ENCODE measurements around the gene FBP1. TPM values are rescaled to one million over a fixed set of nuclear protein-coding genes. Genes with fewer than 3 reads are reported as not detected.

Gene FBP1
- total RNA-seq (1 to 10 TPM; 5.2 to 6.8 TPM), polyA plus RNA-seq (10 to 100 TPM in 2 of 3 donors, 1 to 10 TPM in 1; 5.5 to 22.1 (median 15.6) TPM), total RNA-seq (0.42 to 6.7 (median 2.1) reads per million in 6 experiments)

GRCh38 chr9:94639061-94639998 is at the start of gene FBP1:
Gene FBP1, minus strand, starts transcription at chr9:94639518. Its CDS starts 208 bp downstream, at chr9:94639310.
- Mint-ChIP-seq H3K9me3 (no peaks in the 10 kb centered on the region), H3K36me3 (no peaks in the 10 kb centered on the region), H3K27me3 (no peaks in the 10 kb centered on the region), H3K27ac (peak within 1 kb of the TSS; percentile 79 to 94 (median 90)), H3K4me3 (peak within 1 kb of the TSS; percentile 85 to 97 (median 94)), H3K4me1 (peaks cover 9 to 24% (median 21%) of the 10 kb centered on the region in 4 donors)
- ATAC-seq (peak; percentile 77 to 78), DNase-seq (peak; percentile 16 to 72 (median 44))
- POLR2A ChIA-PET: interaction anchor here (0.6 to 1.2 kb wide), 7 partner anchors 16 to 1529 kb away, joined by 3 to 5 read pairs (median 3); no protein-coding TSS in a partner anchor

GRCh38 chr9:94687451-94687850 is 48.1 kb upstream of the FBP1 start:
- no peaks in the 10 kb centered on the region for H3K4me1 Mint-ChIP-seq
- DNase-seq (no peak), ATAC-seq (no peak)
- H3K4me3 Mint-ChIP-seq: no peak overlapping the region
- no peaks in the 10 kb centered on the region for H3K9me3 Mint-ChIP-seq
- peaks cover 0 to 10% (median 6%) of the 10 kb centered on the region in 5 donors for H3K27me3 Mint-ChIP-seq
- no peaks in the 10 kb centered on the region for H3K36me3 Mint-ChIP-seq
- POLR2A ChIA-PET: no interaction called here
- H3K27ac Mint-ChIP-seq: no peak overlapping the region

- ATAC-seq (no peak), DNase-seq (no peak)
- POLR2A ChIA-PET: no interaction called here
- Mint-ChIP-seq H3K4me3 (no peak overlapping the region), H3K36me3 (no peaks in the 10 kb centered on the region), H3K9me3 (no peaks in the 10 kb centered on the region), H3K27me3 (peaks cover 0 to 6% (median 2%) of the 10 kb centered on the region in 5 donors), H3K4me1 (no peaks in the 10 kb centered on the region), H3K27ac (no peak overlapping the region)
These were observed 46.0 kb upstream of the FBP1 start for GRCh38 chr9:94685359-94685758.

DNA sequence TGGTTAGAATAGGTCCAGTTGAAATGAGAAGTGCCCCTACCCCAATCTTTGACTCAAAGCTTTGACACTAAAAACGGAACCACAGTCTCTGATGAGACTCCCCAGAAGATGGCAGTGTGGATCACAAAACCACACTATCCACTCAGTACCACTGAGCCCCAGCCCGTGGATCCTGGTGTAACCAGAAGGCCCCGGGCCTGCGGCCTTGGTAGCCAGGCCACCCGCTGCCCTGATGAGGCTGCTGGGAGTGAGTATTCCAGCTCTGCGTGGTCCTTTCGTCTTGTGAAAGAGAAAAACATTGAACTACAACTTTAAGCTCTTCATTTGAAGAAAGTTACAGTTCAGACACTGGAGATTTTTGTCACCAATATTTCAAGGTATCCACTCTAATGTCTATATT is 42.2 kb upstream of the FBP1 start:
- no peak overlapping the region for H3K27ac Mint-ChIP-seq
- ATAC-seq (peak; percentile 87 to 89), DNase-seq (peak; percentile 19 to 75 (median 54))
- H3K4me1 Mint-ChIP-seq: no peaks in the 10 kb centered on the region
- POLR2A ChIA-PET: interaction anchor here (0.6 to 0.7 kb wide), 2 partner anchors 69 to 1537 kb away, joined by 3 read pairs; no protein-coding TSS in a partner anchor
- H3K27me3 Mint-ChIP-seq: peaks cover 2 to 16% (median 9%) of the 10 kb centered on the region in 5 donors
- H3K4me3 Mint-ChIP-seq: no peak overlapping the region
- H3K36me3 Mint-ChIP-seq: no peaks in the 10 kb centered on the region
- no peaks in the 10 kb centered on the region for H3K9me3 Mint-ChIP-seq

DNA sequence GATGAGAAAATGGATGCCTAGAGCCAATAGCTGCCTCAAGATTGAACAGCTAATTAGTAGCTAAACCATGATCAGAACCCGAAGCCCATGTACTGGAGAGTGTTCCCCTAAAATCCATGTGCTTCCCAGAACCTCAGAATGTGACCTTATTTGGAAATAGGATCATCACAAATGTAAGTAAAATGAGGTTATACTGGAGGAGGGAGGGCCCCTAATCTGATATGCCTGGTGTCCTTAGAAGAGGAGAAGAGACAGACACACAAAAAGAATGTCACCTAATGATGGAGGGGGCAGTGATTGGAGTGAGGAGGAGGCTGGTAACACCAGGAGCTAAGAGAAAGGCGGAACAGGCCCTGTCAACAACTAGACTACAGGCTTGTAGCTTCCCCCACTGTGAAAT is 41.3 kb upstream of the FBP1 start:
- Mint-ChIP-seq H3K36me3 (no peaks in the 10 kb centered on the region), H3K4me3 (no peak overlapping the region), H3K27ac (no peak overlapping the region), H3K9me3 (no peaks in the 10 kb centered on the region), H3K27me3 (peaks cover 2 to 16% (median 6%) of the 10 kb centered on the region in 5 donors), H3K4me1 (no peaks in the 10 kb centered on the region)
- ATAC-seq (no peak), DNase-seq (no peak)
- POLR2A ChIA-PET: interaction anchor here (0.9 kb wide), 1 partner anchor 12 kb away, joined by 4 read pairs; no protein-coding TSS in a partner anchor

GRCh38 chr9:94680020-94680419 is 40.7 kb upstream of the FBP1 start:
- Mint-ChIP-seq H3K36me3 (no peaks in the 10 kb centered on the region), H3K4me3 (no peak overlapping the region), H3K4me1 (no peaks in the 10 kb centered on the region), H3K27ac (no peak overlapping the region), H3K9me3 (no peaks in the 10 kb centered on the region), H3K27me3 (peaks cover 2 to 16% (median 6%) of the 10 kb centered on the region in 5 donors)
- DNase-seq: no peak
- POLR2A ChIA-PET: interaction anchor here (0.9 kb wide), 1 partner anchor 11 kb away, joined by 4 read pairs; no protein-coding TSS in a partner anchor
- ATAC-seq: no peak

DNA sequence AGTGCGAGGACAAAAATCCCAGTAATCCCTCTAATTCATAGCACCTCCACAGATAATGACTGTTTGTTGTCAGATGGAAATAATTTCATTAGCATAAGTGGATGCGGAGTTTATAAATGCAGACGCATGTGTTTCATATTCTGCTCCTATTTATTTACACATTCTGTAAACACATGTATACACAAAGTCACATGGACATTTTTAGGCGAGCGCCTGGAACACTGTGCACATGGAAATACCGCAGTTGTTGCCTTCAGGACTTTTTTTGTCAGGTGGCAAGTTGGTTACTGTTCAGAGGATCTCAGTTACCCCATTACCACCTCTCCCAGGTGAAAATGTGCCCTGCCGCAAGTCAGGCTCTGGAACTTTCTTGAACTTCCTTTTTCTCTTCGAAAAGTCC is 40.3 kb upstream of the FBP1 start:
- H3K36me3 Mint-ChIP-seq: no peaks in the 10 kb centered on the region
- no peaks in the 10 kb centered on the region for H3K4me1 Mint-ChIP-seq
- ATAC-seq (no peak), DNase-seq (no peak)
- no peak overlapping the region for H3K27ac Mint-ChIP-seq
- POLR2A ChIA-PET: no interaction called here
- peaks cover 2 to 16% (median 6%) of the 10 kb centered on the region in 5 donors for H3K27me3 Mint-ChIP-seq
- H3K4me3 Mint-ChIP-seq: no peak overlapping the region
- no peaks in the 10 kb centered on the region for H3K9me3 Mint-ChIP-seq

DNA sequence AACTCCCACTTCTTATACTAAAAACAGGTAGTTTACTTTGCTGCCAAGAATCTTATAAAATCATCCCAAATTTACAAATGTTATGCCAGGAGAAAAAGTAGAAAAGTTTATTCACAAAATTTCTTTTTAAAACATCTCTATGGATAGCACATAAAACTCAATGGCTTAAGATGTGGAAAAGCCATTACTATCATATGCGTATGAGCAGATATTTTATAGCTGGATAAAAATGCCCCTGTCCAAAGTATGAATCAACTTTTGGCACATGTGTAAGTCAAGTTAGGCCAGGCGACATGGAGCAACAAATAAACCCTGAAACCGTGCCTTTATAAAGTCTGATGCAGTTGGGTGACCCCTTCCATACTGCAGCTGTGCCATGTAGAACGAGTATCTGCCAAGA is 38.6 kb upstream of the FBP1 start:
- no peak for DNase-seq
- Mint-ChIP-seq H3K27ac (no peak overlapping the region), H3K36me3 (no peaks in the 10 kb centered on the region), H3K4me1 (no peaks in the 10 kb centered on the region), H3K4me3 (no peak overlapping the region), H3K27me3 (peaks cover 2 to 16% (median 6%) of the 10 kb centered on the region in 5 donors), H3K9me3 (no peaks in the 10 kb centered on the region)
- POLR2A ChIA-PET: no interaction called here
- ATAC-seq: no peak

DNA sequence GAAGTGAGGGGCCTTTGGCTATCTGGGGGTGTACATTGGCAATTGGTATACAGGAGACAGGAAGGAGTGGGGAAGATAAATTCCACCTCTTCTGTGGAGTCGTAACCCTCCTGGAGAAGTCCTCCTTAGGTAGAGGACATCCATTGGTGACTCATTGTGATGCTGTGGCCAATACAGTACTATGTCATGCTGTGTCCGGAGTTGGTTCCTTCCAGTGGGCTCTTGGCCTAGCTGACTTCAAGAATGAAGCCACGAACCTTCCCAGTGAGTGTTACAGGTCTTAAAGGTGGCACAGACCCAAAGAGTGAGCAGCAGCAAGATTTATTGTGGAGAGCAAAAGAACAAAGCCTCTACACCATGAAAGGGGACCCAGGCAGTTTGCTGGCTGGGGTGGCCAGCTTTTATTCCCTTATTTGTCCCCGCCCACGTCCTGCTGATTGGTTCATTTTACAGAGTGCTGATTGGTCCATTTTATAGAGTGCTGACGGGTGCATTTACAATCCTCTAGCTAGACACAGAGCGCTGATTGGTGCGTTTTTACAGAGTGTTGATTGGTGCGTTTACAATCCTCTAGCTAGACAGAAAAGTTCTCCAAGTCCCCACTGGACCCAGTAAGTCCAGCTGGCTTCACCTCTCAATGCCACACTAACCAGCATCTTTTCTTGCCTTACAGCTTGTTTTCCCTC is 37.3 kb upstream of the FBP1 start:
- no peak overlapping the region for H3K27ac Mint-ChIP-seq
- ATAC-seq: no peak
- POLR2A ChIA-PET: no interaction called here
- no peaks in the 10 kb centered on the region for H3K36me3 Mint-ChIP-seq
- H3K9me3 Mint-ChIP-seq: no peaks in the 10 kb centered on the region
- no peak overlapping the region for H3K4me3 Mint-ChIP-seq
- H3K4me1 Mint-ChIP-seq: no peaks in the 10 kb centered on the region
- peaks cover 2 to 13% (median 6%) of the 10 kb centered on the region in 5 donors for H3K27me3 Mint-ChIP-seq
- no peak for DNase-seq

DNA sequence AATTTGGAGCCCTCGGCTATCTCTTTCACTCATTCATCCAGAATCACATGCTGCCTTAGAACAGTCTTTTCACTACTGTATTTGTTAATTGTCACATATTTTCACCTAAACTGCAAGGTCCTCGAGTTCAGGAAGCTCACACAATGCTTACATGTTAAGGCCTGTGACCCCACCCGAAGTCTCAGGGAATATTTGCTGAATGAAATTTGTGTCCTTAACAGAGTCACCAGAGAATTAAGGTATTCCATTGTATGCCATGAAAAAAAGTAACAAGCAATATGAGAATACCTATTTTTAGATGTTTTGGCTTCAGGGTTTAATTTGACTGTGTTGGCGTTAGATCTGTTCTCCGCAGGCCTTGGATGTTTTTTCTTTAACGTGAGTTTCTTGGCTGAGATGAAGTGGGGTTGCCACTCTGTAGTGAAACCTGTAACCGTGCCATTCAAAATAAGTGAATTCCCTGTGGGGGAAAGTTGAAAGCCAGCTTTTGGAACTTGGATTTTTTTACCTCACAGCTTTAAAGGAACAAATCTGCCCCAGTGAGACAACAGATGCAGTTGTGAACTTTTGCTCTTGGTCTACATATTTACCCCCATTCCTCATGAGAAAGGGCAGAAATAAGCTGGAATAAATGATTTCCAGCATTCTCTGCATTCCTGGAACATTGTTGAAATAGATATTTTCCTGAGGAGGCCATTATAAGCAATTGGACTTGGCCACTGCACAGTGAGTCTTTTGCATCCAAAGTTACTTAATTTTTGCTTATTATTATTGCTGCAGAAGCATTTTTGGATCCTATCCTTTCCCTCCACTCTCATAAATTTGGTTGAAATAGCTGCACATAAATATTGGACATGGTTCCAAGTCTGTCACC is 35.9 kb upstream of the FBP1 start:
- POLR2A ChIA-PET: no interaction called here
- Mint-ChIP-seq H3K9me3 (no peaks in the 10 kb centered on the region), H3K4me3 (no peak overlapping the region), H3K4me1 (no peaks in the 10 kb centered on the region), H3K27ac (no peak overlapping the region), H3K36me3 (no peaks in the 10 kb centered on the region), H3K27me3 (peaks cover 2 to 12% (median 6%) of the 10 kb centered on the region in 5 donors)
- DNase-seq (no peak), ATAC-seq (no peak)

DNA sequence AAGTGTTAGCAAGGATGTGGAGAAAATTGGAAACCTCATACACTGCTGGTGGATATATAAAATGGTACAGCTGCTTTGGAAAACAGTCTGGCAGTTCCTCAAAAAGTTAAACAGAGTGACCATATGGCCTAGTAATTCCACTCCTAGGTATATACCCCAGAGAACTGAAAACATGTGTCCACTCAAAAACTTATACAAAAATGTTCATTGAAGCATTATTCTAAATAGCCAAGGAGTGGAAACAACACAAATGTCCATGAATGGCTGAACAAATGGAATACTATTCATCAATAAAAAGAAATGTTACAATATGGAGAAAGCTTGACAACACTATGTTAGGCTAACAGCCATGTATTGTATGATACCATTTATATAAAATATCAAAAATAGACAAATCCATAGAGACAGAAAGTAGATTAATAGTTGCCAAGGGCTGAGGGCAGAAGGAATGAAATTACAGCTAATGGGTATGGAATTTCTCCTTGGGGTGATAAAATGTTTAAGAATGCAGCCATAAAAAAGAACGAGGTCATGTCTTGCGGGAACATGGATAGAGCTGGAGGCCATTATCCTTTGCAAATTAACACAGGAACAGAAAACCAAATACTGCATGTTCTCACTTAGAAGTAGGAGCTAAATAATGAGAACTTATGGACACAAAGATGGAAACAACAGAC is 33.6 kb upstream of the FBP1 start:
- Mint-ChIP-seq H3K27me3 (peaks cover 0 to 4% (median 0%) of the 10 kb centered on the region in 5 donors), H3K9me3 (no peaks in the 10 kb centered on the region), H3K4me1 (peaks cover 3 to 9% (median 4%) of the 10 kb centered on the region in 4 donors), H3K27ac (no peak overlapping the region), H3K36me3 (no peaks in the 10 kb centered on the region), H3K4me3 (no peak overlapping the region)
- POLR2A ChIA-PET: no interaction called here
- no peak for DNase-seq
- ATAC-seq: no peak
